Measurements from ENCODE around the gene WIZ. TPM values are rescaled to one million over a fixed set of nuclear protein-coding genes. Genes with fewer than 3 reads are reported as not detected.

WIZ gene
- total and polyA plus RNA-seq, 7 donors = 16.6 to 39.1 (median 22.9) TPM

DNA sequence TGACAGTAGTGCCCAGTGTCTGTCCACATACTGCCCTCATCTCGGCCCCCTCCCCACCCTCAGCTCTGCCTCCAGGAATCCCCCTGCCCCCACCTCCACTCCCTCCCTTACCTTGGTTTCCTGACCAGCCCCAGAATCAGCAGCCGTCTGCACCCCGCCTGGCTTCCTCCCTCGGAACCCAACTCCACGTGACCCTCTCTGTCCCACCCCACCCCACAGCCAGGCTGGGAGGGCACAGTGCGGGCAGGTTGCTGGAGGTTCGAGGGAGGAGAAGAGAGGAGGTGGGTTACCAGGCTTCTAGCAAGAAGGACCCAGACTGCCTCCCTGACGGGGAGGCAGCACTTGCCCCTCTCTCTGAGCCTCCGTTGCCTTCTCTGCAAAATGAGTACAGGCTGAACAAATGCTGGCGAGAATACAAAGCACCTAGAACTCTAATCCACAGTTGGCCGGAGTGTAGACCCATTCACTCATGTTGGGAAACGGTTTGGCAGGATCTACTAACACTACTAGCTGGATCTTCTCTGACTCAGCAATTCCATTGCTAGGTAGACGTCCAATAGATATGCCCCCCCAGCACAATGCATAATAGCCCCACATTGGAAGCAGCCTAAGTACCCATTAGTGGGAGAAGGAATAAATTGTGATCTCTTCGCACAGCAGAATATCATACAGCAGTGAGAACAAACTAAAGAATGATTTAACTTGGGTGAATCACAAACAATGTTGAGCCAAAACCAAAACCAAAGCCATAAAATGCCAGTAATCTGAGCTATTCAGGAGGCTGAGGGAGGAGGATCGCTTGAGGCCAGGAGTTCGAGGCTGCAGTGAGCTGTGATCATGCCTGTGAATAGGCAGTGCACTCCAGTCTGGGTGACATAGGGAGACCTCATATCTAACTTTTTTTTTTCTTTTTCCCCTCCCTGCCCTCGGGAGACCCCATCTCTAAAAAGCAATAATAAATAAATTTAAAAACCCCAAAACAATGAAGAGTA lies 14.9 kb upstream of the WIZ start, which contains the start of gene RASAL3:
RASAL3 (minus strand) TSS at position 151 of the 992 bp plus-strand sequence. CDS start 186 bp downstream, outside the sequence.
- 25 to 31% (median 28%) methylated on average over 17 of the region's 17 CpGs for WGBS, 3 donors
- Histone ChIP-seq H3K4me1 (no peaks in the 10 kb centered on the region), H3K9me3 (no peaks in the 10 kb centered on the region), H3K4me3 (peak within 1 kb of the TSS; percentile 52), H3K27ac (no peak within 1 kb of the TSS), H3K27me3 (ENCODE audit: insufficient read depth in 3 of 3, low read length in 2 of 3) (peaks cover 0 to 17% (median 11%) of the 10 kb centered on the region in 3 donors), H3K36me3 (ENCODE audit: insufficient read depth in 1 of 2, low read depth in 1 of 2) (no peaks in the 10 kb centered on the region)
- DNase-seq (peak in 1 of 2 donors; percentile 57), ATAC-seq (peak in 1 of 4 donors; percentile 65)
- intact Hi-C loops (cut with DNase I) = no loop called here
- TF ChIP-seq CTCF (IDR thresholded peaks at IDR 0.05) = no peak

DNA sequence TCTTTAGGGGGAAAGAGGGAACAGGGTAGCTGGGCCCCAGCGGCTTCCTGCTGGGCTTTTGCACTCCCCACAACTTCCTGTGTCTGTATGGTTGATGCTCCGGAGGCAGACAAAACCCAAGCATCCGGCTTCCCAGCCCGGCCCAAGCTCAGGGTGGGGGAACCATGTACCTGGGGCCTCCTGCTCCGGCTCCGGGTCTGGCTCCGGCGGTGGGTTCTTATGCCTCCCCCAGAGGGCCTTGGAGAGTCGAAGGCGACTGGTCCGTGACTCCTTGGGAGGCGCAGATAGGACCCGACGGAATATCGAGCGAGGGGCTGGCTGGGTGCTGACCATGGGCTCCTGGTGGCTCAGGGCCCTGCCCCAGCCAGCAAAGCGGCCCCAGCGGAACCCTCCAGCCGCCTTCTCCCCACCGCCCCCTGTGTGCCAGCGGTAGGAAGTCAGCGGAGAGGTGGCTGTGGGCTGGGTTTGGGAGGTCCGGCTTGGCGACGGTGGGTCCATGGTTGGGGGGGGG lies 14.2 kb upstream of the WIZ start:
- Histone ChIP-seq H3K36me3 (ENCODE audit: insufficient read depth in 1 of 2, low read depth in 1 of 2) (no peaks in the 10 kb centered on the region), H3K27ac (no peak overlapping the region), H3K4me3 (peak overlapping the region; percentile 52), H3K9me3 (no peaks in the 10 kb centered on the region), H3K27me3 (ENCODE audit: insufficient read depth in 3 of 3, low read length in 2 of 3) (peaks cover 0 to 9% (median 4%) of the 10 kb centered on the region in 3 donors), H3K4me1 (no peaks in the 10 kb centered on the region)
- no peak for TF ChIP-seq CTCF (IDR thresholded peaks at IDR 0.05)
- peak in 1 of 2 donors; percentile 54 for DNase-seq
- intact Hi-C loops (cut with DNase I) = no loop called here
- 37 to 47% (median 46%) methylated on average over 19 to 25 of the region's 25 CpGs for WGBS, 3 donors
- ATAC-seq = no peak

DNA sequence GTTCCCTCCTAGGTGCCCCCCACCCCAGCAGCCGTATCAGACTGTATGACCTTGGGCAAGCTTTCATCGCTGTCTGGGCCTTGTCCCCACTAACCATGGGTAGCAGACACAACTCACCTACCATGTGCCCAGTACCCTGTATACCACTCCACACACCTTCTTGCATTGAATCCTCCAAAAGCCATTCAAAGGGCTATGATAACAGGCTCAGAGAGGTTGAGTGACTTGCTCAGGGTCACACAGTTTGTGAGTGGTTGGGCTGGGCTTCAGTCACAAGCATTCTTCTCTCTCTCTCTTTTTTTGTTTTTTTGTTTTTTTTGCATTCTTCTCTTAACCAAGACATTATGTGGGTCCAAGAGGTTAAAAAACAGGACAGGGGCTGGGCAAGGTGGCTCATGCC lies 11.9 kb upstream of the WIZ start:
- H3K27me3 ChIP-seq (ENCODE audit: insufficient read depth in 3 of 3, low read length in 2 of 3) = peaks cover 0 to 12% (median 4%) of the 10 kb centered on the region in 3 donors
- DNase-seq = no peak
- H3K4me3 ChIP-seq = no peak overlapping the region
- H3K27ac ChIP-seq = no peak overlapping the region
- intact Hi-C loops (cut with DNase I) = no loop called here
- H3K4me1 ChIP-seq = no peaks in the 10 kb centered on the region
- H3K9me3 ChIP-seq = no peaks in the 10 kb centered on the region
- no peak for ATAC-seq
- 79 to 91% (median 89%) methylated on average over 2 of the region's 2 CpGs for WGBS, 3 donors
- no peaks in the 10 kb centered on the region for H3K36me3 ChIP-seq (ENCODE audit: insufficient read depth in 1 of 2, low read depth in 1 of 2)
- TF ChIP-seq CTCF (IDR thresholded peaks at IDR 0.05) = no peak

GRCh38 chr19:15457701-15458484 lies 8.1 kb upstream of the WIZ start:
- Histone ChIP-seq H3K27ac (no peak overlapping the region), H3K27me3 (ENCODE audit: insufficient read depth in 3 of 3, low read length in 2 of 3) (peaks cover 0 to 30% (median 10%) of the 10 kb centered on the region in 3 donors), H3K4me1 (peaks cover 5% of the 10 kb centered on the region), H3K9me3 (no peaks in the 10 kb centered on the region), H3K4me3 (peak overlapping the region; percentile 55), H3K36me3 (ENCODE audit: insufficient read depth in 1 of 2, low read depth in 1 of 2) (no peaks in the 10 kb centered on the region)
- no peak for TF ChIP-seq CTCF (IDR thresholded peaks at IDR 0.05)
- DNase-seq = no peak
- intact Hi-C loops (cut with DNase I) = loop anchor here in 1 of 2 donors (10.0 kb wide), 2 partner anchors 97 to 283 kb away; no protein-coding TSS in a partner anchor
- 13 to 16% (median 15%) methylated on average over 51 to 54 of the region's 54 CpGs for WGBS, 3 donors
- no peak for ATAC-seq

Measured in psoas muscle (tissue), 8 donors.